GM18861 (cell line): ENCODE measurements around the gene ALDH9A1.

Source experiments
- ATAC-seq: cut with Tn5 transposase; IDR thresholded peaks from one replicate; pipeline ENCODE4 v1.9.1; 2021; ENCODE audit not compliant: unreplicated experiment

ALDH9A1 gene

DNA sequence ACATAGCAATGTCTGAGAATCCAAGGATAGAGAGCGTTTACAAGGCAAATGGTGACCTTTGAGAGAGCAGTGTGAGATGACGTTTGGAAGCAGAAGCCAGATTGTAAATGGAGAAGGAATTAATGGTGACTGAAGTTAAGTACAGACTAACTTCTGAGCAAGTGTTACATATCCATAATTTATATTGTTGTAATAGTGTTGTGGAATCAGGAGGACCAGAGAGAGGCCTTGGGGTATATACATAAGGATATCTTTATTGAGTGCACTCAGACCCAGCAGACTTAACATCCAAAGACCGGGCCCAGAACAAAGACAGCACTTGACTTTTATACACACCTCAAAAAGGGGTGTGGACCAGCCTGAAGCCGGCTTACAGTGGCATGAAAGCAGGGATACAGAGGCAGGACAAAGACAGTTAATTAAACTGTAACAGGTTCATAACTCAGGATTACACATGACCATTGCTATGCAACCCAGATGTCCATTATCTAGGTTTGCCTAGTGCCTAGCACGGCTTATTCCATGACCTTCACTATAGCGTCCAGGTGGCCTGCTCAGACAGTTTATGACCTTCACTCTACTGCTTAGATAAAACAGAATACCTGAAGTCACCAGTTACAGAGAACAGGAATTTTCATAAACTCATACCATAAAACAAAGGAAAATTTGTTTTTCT lies 70.1 kb downstream of the ALDH9A1 start:
- ATAC-seq = no peak

DNA sequence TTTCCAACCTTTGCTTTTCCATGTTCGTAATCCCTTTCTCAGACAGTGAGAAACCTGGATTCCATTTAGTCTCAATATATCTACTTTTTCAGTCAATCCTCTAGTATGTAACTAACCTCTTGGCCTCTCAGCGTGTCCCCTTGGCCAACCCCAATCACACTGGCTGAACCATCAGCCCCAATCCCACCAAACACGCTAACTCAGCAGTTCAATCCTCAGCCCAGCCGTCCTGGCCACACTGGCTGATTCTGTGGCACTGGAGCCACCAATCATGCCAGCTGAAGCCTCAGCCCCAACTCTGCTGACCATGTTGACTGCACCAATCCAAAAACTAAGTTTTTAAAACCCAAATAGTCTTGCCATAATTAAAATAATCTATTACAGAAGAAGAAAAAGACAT lies 73.9 kb downstream of the ALDH9A1 start:
- ATAC-seq = no peak

- ATAC-seq = no peak
Observed at GRCh38 chr1:165623624-165624023, 74.7 kb downstream of the ALDH9A1 start.

GRCh38 chr1:165619647-165620151 lies 78.7 kb downstream of the ALDH9A1 start:
- ATAC-seq = no peak

DNA sequence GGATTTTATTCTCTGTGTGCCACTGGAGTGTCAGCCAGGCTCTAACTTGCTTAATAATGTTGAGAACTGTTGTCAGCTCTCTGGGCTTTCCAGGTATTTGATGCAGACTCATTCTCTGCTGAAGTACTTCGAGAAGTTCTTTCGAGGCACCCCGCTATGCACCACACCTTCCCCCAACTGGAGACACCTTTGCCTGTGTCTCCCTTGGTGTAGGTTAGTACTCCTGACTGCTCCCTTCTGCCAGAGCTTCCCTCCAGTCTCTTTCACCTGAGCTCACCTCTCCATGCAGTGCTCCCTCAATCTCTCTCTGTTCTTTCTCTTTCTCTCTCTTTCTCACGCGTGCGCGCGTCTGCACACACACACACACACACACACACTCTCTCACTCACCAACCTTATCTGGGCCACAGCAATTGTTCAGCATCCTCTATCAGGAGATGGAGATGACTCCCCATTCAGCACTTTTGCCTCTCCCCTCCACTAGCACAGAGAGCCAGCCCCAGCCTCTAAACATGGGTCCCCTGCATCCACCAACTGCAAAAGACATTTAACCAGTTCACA lies 81.3 kb downstream of the ALDH9A1 start:
- ATAC-seq = no peak

- ATAC-seq = no peak
Observed at GRCh38 chr1:165616054-165616612, 82.2 kb downstream of the ALDH9A1 start.
